IPS-15b (cell line): ENCODE results near the gene INSR.
"Not testable (repeated sequence)": the region's sequence is repeated elsewhere in the genome, so short reads cannot be mapped to it uniquely, and the experiment has no call there.

Experiments
- H3K27me3 ChIP-seq: one replicate; pipeline ENCODE4 v1.6.1; 2013; ENCODE audit warnings: low read length; ENCODE audit not compliant: control insufficient read depth, insufficient read depth
- H3K36me3 ChIP-seq: one replicate; pipeline ENCODE4 v1.6.1; 2013; ENCODE audit warnings: low read length; ENCODE audit not compliant: control insufficient read depth, insufficient read depth
- H3K4me1 ChIP-seq: one replicate; pipeline ENCODE4 v1.6.1; 2013; ENCODE audit warnings: mild to moderate bottlenecking, low read length; ENCODE audit not compliant: control insufficient read depth, insufficient read depth
- H3K4me3 ChIP-seq: one replicate; pipeline ENCODE4 v1.5.1; 2013; ENCODE audit warnings: low read depth, low read length
- H3K9ac ChIP-seq: one replicate; pipeline ENCODE4 v1.6.1; 2013; ENCODE audit warnings: low read depth, mild to moderate bottlenecking, low read length
- H3K9me3 ChIP-seq: one replicate; pipeline ENCODE4 v1.6.1; 2013; ENCODE audit warnings: mild to moderate bottlenecking, low read length; ENCODE audit not compliant: control insufficient read depth, insufficient read depth

INSR gene

DNA sequence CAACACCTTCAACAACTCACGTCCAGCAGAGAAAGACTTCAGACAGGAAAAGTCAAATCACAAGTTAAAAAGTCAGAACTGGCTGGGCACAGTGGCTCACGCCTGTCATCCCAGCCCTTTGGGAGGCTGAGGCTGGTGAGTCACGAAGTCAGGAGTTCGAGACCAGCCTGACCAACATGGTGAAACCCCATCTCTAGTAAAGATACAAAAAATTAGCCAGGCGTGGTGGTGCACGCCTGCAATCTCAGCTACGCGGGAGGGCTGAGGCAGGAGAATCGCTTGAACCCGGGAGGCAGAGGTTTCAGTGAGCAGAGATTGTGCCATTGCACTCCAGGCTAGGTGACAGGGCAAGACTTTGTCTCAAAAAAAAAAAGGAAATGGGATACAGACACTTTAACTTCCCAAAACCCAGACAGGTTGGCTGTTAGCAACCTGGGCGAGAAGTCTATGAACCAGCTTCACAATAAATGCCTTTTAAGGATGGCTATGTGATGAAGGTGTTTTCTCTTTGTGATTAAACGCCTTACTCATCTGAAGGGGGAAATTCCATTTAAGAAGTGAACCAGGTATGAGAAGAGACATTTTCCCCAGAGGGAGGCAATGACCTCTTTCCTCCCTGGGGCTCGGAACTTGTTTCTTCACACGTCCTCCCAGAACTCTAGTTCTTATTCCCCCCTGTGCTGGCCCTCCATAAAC is 80.4 kb downstream of the INSR start:
- Histone ChIP-seq H3K4me3 (no peak overlapping the region), H3K27me3 (no peaks in the 10 kb centered on the region), H3K36me3 (no peaks in the 10 kb centered on the region), H3K9ac (no peak overlapping the region), H3K9me3 (no peaks in the 10 kb centered on the region), H3K4me1 (peaks cover 17% of the 10 kb centered on the region)

DNA sequence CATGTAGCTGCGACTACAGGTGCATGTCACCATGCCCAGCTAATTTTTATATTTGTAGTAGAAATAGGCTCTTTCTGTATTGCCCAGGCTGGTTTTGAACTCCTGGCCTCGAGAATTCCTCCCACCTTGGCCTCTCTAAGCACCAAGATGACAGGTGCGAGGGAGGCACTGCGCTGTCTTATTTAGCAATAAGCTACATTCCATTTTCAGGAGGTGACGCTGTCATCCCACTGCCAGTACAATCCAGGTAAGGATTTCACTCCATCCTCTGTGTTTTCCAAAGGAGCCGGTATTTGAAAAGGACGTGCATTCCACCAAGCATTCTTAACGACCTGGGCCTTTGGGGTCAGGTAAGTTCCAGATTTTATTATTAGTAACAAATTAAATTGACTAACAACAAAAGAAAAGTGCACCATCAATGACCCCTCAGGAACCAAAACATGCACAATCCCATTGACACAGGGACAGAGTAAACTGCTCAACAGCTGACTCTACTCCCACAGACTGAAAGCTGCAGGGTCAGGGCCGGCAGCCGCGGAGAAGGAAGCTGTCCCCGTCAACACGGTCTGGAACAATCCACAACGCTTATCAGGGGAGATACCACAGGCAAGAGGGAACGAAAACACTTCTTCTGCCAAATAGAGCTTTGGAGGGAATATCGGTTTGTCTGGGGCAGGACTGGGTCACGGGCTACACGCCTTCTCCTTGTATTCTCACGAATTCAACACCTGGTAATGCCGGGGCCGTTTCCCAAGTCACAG is 82.8 kb downstream of the INSR start:
- Histone ChIP-seq H3K4me3 (no peak overlapping the region), H3K9me3 (no peaks in the 10 kb centered on the region), H3K4me1 (peaks cover 17% of the 10 kb centered on the region), H3K27me3 (no peaks in the 10 kb centered on the region), H3K36me3 (no peaks in the 10 kb centered on the region), H3K9ac (peak overlapping the region; percentile 49)

GRCh38 chr19:7210359-7210758 is 83.9 kb downstream of the INSR start:
- no peaks in the 10 kb centered on the region for H3K9me3 ChIP-seq
- H3K27me3 ChIP-seq: no peaks in the 10 kb centered on the region
- peaks cover 17% of the 10 kb centered on the region for H3K4me1 ChIP-seq

GRCh38 chr19:7209597-7210325 is 84.5 kb downstream of the INSR start:
- H3K4me1 ChIP-seq: peaks cover 17% of the 10 kb centered on the region
- H3K9me3 ChIP-seq, H3K9ac ChIP-seq, H3K27me3 ChIP-seq, H3K4me3 ChIP-seq, H3K36me3 ChIP-seq: not testable (repeated sequence)

More at GRCh38 chr19:7210359-7210758, 83.9 kb downstream of the INSR start:
- Histone ChIP-seq H3K9ac (no peak overlapping the region), H3K36me3 (no peaks in the 10 kb centered on the region), H3K4me3 (no peak overlapping the region)

DNA sequence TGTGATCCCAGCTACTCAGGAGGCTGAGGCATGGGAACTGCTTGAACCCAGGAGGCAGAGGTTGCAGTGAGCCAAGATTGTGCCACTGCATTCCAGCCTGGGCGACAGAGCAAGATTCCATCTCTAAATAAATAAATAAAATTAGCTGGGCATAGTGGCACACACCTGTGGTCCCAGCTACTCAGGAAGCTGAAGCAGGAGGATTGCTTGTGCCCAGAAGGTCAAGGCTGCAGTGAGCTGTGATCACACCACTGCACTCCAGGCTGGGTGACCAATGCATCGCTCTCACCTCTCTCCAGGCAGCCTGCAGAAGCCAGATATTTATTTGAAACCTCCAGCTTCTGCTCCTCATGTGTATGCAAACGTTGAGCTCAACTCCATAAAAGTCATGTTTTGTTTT is 85.2 kb downstream of the INSR start:
- not testable (repeated sequence) for H3K36me3 ChIP-seq, H3K27me3 ChIP-seq, H3K9ac ChIP-seq, H3K9me3 ChIP-seq, H3K4me3 ChIP-seq
- H3K4me1 ChIP-seq: peaks cover 13% of the 10 kb centered on the region

GRCh38 chr19:7203332-7203731 is 90.9 kb downstream of the INSR start:
- no peak overlapping the region for H3K9ac ChIP-seq
- H3K4me3 ChIP-seq: no peak overlapping the region
- no peaks in the 10 kb centered on the region for H3K9me3 ChIP-seq
- peaks cover 8% of the 10 kb centered on the region for H3K4me1 ChIP-seq
- no peaks in the 10 kb centered on the region for H3K27me3 ChIP-seq
- no peaks in the 10 kb centered on the region for H3K36me3 ChIP-seq

DNA sequence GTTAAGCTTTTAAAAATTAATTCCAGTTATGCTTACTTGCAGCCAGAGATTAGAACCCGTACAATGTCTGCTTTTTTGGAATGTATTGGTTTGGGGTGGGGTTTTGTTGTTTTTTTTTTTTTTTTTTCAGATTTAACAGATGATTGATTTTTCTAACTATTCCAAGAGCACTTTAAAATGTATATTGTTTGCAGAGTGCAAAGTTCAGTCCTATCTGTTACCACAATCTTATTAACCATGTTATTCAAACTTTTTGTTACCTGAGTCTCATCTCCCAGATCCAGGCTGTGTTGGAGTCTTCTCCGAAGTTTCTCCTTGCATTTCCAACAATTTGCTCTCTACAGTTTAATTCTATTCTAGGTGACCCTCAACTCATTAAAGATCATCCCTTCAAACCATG is 91.3 kb downstream of the INSR start:
- Histone ChIP-seq H3K9ac (no peak overlapping the region), H3K27me3 (no peaks in the 10 kb centered on the region), H3K4me3 (no peak overlapping the region), H3K9me3 (no peaks in the 10 kb centered on the region), H3K4me1 (peaks cover 8% of the 10 kb centered on the region), H3K36me3 (no peaks in the 10 kb centered on the region)

DNA sequence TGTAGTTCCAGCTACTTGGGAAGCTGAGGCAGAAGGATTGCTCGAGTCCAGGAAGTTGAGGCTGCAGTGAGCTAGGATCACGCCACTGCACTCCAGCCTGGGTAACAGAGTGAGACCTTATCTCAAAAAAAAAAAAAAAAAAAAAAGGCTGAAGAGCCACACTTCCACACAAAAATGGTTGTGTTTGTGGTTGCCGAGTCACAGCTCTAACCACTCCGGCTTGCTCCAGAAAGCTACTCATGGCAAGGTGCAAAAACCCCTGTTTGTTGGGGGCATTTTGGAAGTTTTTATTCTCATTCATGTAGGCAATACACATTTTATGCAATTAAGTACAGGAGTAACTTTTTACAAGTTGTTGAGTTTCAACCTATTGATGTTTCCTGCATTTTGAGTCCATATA is 93.5 kb downstream of the INSR start:
- H3K4me1 ChIP-seq: peaks cover 8% of the 10 kb centered on the region

DNA sequence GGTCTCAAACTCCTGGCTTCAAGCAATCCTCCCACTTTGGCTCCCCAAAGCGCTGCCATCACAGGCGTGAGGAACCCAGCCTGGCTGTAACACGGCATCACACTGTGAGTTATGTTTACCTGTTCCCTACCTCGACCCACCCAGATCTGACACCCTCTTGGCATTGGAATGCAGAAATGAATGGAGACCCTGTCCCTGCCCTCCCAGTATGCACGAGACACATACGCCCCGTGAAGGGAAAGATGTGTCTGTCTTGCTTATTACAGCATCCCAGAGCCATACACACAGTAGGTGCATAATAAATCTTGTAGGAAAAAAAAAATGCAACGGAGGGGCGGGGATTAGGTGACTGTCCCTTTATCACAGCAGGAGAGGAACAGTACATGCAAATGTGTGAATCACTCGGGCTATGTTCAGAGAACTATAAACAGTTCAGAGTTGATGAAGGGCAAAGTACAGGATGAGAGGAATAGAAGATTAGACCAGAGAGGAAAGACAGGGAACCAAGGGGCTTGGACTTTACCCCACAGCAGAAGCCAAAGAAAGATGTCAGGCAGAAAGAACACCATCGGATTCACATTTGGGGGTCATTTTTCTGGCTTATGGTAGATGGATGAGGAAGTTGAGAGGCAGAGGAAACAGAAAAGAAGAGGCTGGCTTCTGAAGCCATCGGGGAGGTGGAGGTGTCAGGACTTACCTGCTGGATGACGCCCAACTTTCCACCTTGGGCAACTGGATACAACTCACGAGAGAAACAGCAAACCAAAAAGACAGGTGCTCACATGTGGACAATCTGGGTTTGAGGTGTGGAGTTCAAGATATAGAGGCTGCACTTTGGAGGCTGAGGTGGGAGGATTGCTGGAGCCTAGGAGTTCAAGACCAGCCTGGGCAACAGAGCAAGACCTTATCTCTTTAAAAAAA is 94.3 kb downstream of the INSR start:
- no peaks in the 10 kb centered on the region for H3K9me3 ChIP-seq
- H3K4me3 ChIP-seq: no peak overlapping the region
- no peaks in the 10 kb centered on the region for H3K36me3 ChIP-seq
- no peaks in the 10 kb centered on the region for H3K27me3 ChIP-seq
- H3K4me1 ChIP-seq: peaks cover 8% of the 10 kb centered on the region
- no peak overlapping the region for H3K9ac ChIP-seq

More for the DNA sequence above, 93.5 kb downstream of the INSR start:
- no peaks in the 10 kb centered on the region for H3K36me3 ChIP-seq
- H3K27me3 ChIP-seq: no peaks in the 10 kb centered on the region
- H3K4me3 ChIP-seq: no peak overlapping the region
- H3K9ac ChIP-seq: no peak overlapping the region
- H3K9me3 ChIP-seq: no peaks in the 10 kb centered on the region

DNA sequence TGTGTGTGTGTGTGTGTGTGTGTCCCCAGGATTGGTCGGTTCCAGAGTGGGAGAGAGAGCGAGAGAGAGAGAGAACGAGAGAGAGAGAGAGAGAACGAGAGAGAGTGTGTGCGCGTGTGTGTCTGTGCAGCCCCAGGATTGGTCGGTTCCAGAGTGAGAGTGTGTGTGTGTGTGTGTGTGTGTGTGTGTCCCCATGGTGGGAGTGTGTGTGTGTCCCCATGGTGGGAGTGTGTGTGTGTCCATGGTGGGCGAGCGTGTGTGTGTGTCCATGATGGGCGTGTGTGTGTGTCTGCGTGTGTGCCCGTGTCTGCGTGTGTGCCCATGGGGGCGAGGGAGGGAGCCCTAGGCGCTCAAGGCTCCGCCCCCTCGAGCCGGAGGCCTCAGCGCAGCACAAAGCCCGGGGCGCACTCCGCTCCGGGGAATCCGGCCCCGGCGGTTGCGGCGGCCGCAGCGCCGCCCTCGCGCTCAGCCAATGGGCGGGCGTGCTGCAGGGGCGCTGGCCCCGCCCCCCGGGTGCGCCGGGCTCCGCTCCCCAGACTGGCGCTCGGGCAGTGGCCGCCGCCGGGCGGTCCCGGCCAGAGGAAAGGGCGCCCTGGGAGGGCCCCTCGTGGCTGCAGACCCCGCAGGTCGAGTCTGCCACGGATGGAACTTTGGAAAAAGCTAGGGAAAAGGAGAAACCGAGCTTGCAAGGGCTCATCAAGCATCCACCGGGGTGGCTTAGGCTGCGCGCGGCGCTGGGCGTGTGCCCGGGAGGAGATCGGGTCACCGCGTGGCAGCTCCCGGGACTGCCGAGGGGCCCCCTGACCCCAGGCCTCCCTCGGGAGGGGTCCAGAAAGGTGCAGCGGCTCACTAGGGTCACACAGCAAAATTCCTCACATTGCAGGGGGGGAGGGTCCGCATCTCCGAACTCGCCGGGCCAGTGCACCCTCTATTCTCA is 96.2 kb downstream of the INSR start:
- H3K27me3 ChIP-seq: no peaks in the 10 kb centered on the region
- peak overlapping the region; percentile 73 for H3K4me3 ChIP-seq
- peak overlapping the region; percentile 65 for H3K9ac ChIP-seq
- H3K4me1 ChIP-seq: peaks cover 8% of the 10 kb centered on the region
- H3K36me3 ChIP-seq: no peaks in the 10 kb centered on the region
- H3K9me3 ChIP-seq: no peaks in the 10 kb centered on the region
